ENCODE results near the gene ITGBL1.

The ITGBL1 gene

DNA sequence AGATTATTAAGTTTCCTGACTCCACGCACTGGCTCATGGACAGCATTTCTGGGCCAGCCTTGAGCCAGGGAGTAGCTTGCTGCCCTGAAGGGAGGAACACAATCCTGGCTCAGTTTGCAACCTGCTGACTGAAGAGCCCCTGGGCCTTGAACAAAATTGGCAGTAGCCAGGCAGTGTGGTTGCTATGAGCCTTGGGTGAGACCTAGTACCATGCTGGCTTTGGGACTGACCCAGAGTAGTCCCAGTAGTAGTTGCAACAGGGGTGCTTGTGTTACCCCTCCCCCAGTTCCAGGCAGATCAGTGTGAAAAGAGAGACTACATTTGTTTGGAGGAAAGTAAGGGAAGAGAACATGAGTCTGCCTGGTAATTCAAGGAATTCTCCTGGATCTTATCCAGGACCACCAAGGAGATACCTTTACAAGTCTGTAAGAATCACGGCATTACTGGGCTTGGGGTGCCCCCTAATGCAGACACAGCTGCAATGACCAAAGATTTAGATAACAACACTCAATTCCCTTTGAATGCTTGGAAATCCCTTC lies 22.0 kb downstream of the ITGBL1 start:
- no peaks in the 10 kb centered on the region for H3K36me3 ChIP-seq (ENCODE audit: control insufficient read depth, insufficient read depth, low read length)
- no peak overlapping the region for H3K4me3 ChIP-seq (replicated peaks; ENCODE audit: low read depth, low read length)
- TF ChIP-seq, protein P1, sequence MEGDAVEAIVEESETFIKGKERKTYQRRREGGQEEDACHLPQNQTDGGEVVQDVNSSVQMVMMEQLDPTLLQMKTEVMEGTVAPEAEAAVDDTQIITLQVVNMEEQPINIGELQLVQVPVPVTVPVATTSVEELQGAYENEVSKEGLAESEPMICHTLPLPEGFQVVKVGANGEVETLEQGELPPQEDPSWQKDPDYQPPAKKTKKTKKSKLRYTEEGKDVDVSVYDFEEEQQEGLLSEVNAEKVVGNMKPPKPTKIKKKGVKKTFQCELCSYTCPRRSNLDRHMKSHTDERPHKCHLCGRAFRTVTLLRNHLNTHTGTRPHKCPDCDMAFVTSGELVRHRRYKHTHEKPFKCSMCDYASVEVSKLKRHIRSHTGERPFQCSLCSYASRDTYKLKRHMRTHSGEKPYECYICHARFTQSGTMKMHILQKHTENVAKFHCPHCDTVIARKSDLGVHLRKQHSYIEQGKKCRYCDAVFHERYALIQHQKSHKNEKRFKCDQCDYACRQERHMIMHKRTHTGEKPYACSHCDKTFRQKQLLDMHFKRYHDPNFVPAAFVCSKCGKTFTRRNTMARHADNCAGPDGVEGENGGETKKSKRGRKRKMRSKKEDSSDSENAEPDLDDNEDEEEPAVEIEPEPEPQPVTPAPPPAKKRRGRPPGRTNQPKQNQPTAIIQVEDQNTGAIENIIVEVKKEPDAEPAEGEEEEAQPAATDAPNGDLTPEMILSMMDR (IDR thresholded peaks at IDR 0.05; ENCODE audit: insufficient read depth, low read length, poor library complexity, severe bottlenecking): peak; percentile 33
- H3K27me3 ChIP-seq (replicated peaks; ENCODE audit: control insufficient read depth, insufficient read depth, low read length): no peaks in the 10 kb centered on the region
- DNase-seq (ENCODE audit: extremely low read depth, insufficient read length): no peak

DNA sequence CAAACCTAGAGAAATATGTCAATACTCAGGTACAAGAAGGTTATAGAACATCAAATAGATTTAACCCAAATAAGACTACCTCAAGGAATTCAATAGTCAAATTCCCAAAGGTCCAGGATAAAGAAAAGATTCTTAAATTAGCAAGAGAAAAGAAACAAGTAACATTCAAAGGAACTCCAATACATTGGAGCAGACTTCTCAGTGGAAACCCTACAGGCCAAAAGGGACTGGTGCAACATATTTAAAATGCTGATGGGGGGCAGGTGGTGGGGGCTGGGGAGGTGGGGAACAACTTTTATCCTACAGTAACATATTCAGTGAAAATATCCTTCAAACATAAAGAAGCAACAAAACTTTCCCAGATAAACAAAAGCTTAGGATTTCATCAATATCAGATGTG lies 23.1 kb downstream of the ITGBL1 start:
- H3K36me3 ChIP-seq (ENCODE audit: control insufficient read depth, insufficient read depth, low read length): no peaks in the 10 kb centered on the region
- TF ChIP-seq, protein P1 (IDR thresholded peaks at IDR 0.05; ENCODE audit: insufficient read depth, low read length, poor library complexity, severe bottlenecking): no peak
- H3K4me3 ChIP-seq (replicated peaks; ENCODE audit: low read depth, low read length): no peak overlapping the region
- no peaks in the 10 kb centered on the region for H3K27me3 ChIP-seq (replicated peaks; ENCODE audit: control insufficient read depth, insufficient read depth, low read length)
- no peak for DNase-seq (ENCODE audit: extremely low read depth, insufficient read length)

DNA sequence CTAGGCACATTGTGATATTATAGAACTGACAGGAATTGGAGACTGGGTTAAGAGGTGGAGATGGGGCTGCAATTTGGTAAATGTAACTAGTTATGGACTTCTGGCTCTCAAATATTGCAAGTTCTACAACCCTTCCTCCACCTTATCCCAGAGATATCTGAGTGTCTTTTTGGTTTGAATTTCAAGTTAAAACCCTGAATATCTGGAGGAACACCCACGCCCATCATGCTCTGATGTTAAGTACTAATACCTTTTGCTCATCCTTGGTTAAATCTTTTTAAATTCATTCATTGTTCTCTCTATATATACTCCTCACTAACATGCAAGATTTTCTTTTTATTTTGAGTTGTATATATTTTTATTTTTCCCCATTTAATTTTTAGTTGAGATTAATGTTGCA lies 28.9 kb downstream of the ITGBL1 start:
- Histone ChIP-seq H3K4me3 (replicated peaks; ENCODE audit: low read depth, low read length) (no peak overlapping the region), H3K27me3 (replicated peaks; ENCODE audit: control insufficient read depth, insufficient read depth, low read length) (no peaks in the 10 kb centered on the region), H3K36me3 (ENCODE audit: control insufficient read depth, insufficient read depth, low read length) (no peaks in the 10 kb centered on the region)
- TF ChIP-seq, protein P1 (IDR thresholded peaks at IDR 0.05; ENCODE audit: insufficient read depth, low read length, poor library complexity, severe bottlenecking): no peak
- no peak for DNase-seq (ENCODE audit: extremely low read depth, insufficient read length)

DNA sequence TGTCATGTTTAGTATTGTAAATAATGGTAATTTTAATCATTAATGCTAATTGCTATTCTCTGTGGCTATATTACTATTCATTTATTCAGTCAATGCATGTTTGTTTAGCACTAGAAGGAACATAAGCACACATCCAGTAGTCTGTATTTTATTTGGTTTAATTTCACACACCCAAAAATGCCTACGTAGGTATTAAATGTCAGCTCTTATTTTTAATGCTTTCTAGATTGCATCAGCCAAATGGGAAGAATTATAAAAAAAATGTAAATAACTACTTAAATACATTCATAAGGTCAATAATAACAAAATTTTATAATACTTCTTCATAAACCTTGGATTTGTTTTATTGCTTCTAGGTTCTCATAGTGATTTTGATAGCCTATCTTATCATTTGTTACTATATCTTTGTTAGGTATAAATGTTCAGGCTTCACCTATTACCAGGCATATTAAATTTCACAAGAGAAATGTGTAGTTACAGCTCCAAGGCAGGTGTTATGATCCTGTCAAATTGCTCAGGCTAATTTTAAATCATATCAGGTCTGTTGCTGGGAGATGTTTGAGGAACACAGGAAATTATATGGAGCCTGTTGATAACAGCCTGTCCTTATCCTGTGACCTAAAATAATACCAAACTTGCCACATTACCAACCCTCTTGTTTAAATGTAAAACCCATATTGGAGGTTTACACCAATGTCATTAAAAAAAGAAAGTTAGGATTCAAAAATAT lies 34.4 kb downstream of the ITGBL1 start:
- DNase-seq (ENCODE audit: extremely low read depth, insufficient read length): no peak
- TF ChIP-seq, protein P1 (IDR thresholded peaks at IDR 0.05; ENCODE audit: insufficient read depth, low read length, poor library complexity, severe bottlenecking): no peak
- Histone ChIP-seq H3K4me3 (replicated peaks; ENCODE audit: low read depth, low read length) (no peak overlapping the region), H3K36me3 (ENCODE audit: control insufficient read depth, insufficient read depth, low read length) (no peaks in the 10 kb centered on the region), H3K27me3 (replicated peaks; ENCODE audit: control insufficient read depth, insufficient read depth, low read length) (no peaks in the 10 kb centered on the region)

DNA sequence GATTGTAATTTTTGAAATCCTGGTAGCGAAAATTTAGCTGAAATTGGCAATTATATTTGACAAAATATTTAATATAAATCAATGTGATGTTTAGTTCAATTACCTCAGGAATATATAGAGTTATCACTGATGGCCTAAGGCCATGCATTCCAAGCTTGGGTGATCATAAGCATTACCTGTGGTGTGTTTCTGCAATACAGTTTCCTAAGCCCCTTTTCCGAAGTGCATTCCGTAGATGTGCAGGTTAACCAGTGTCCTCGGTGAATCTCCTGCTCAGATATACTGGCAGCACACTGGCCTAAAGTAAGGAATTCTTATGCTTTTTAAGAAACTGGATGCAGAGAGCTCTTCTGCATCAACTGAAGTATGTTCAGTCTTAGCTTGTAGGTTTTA lies 35.0 kb downstream of the ITGBL1 start:
- no peak for DNase-seq (ENCODE audit: extremely low read depth, insufficient read length)
- no peaks in the 10 kb centered on the region for H3K27me3 ChIP-seq (replicated peaks; ENCODE audit: control insufficient read depth, insufficient read depth, low read length)
- TF ChIP-seq, protein P1 (IDR thresholded peaks at IDR 0.05; ENCODE audit: insufficient read depth, low read length, poor library complexity, severe bottlenecking): no peak
- no peak overlapping the region for H3K4me3 ChIP-seq (replicated peaks; ENCODE audit: low read depth, low read length)
- H3K36me3 ChIP-seq (ENCODE audit: control insufficient read depth, insufficient read depth, low read length): no peaks in the 10 kb centered on the region
